ENCODE data around the gene PARD6G. TPM values are rescaled to one million over a fixed set of nuclear protein-coding genes. Genes with fewer than 3 reads are reported as not detected.

The PARD6G gene
- total RNA-seq, 4 donors from 2014 or later: 2.5 to 6.6 (median 3.6) TPM

DNA sequence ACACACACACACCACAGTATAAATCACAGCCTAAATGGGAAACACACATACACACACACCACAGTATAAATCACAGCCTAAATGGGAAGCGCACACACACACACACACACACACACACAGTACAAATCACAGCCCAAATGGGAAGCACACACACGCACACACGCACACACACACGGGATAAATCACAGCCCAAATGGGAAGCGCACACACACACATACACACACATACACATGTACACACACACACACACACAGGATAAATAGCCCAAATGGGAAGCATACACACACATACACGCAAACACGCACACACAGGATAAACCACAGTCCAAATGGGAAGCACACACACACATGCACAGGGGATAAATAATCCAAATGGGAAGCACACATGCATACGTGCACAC lies 70.2 kb downstream of the PARD6G start:
- no peaks in the 10 kb centered on the region for H3K4me1 ChIP-seq

DNA sequence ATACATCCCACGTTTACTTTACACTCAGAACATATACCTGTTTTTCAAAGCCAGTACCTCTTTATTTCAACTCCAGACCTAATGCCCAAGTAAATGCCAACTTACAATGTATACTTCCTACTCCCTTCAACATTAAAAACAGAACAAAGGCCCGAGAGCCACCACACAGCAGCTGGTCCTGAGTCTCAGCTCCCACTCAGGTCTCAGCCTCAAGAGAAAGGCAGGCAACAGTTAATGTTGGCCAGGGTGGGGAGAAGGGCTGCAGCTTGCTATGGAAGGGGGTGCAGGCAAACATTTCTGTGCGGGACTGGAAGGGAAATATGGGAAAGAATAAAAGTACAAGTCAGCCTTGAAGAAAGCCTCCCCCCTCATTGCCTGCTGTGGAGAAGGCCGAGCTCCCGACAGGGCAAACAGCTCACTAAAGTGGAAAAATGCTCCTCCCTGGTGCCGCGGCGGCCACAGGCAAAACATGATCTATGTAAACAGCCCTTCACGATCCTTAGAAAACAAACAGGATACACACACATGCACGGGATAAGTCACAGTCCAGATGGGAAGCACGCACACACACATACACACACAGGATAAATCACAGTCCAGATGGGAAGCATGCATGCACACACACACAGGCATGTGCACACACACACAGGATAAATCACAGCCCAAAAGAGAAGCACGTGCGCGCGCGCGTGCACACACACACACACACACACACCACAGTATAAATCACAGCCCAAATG lies 70.8 kb downstream of the PARD6G start:
- TF ChIP-seq, protein P1, sequence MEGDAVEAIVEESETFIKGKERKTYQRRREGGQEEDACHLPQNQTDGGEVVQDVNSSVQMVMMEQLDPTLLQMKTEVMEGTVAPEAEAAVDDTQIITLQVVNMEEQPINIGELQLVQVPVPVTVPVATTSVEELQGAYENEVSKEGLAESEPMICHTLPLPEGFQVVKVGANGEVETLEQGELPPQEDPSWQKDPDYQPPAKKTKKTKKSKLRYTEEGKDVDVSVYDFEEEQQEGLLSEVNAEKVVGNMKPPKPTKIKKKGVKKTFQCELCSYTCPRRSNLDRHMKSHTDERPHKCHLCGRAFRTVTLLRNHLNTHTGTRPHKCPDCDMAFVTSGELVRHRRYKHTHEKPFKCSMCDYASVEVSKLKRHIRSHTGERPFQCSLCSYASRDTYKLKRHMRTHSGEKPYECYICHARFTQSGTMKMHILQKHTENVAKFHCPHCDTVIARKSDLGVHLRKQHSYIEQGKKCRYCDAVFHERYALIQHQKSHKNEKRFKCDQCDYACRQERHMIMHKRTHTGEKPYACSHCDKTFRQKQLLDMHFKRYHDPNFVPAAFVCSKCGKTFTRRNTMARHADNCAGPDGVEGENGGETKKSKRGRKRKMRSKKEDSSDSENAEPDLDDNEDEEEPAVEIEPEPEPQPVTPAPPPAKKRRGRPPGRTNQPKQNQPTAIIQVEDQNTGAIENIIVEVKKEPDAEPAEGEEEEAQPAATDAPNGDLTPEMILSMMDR (IDR thresholded peaks at IDR 0.05): no peak
- TF ChIP-seq POLR2A (IDR thresholded peaks at IDR 0.05): no peak
- no peaks in the 10 kb centered on the region for H3K27me3 ChIP-seq
- no peaks in the 10 kb centered on the region for H3K36me3 ChIP-seq
- H3K9me3 ChIP-seq: no peaks in the 10 kb centered on the region
- no peak overlapping the region for H3K4me3 ChIP-seq
- peak in 1 of 3 donors; percentile 39 for DNase-seq
- H3K27ac ChIP-seq: peak overlapping the region in 2 of 4 donors; percentile 35 to 49
- H3K4me1 ChIP-seq: no peaks in the 10 kb centered on the region

More for the DNA sequence above, 70.2 kb downstream of the PARD6G start:
- no peak for DNase-seq
- TF ChIP-seq, protein P1 (IDR thresholded peaks at IDR 0.05): no peak
- no peak for TF ChIP-seq POLR2A (IDR thresholded peaks at IDR 0.05)
- Histone ChIP-seq H3K27ac (no peak overlapping the region), H3K27me3 (no peaks in the 10 kb centered on the region), H3K4me3 (no peak overlapping the region), H3K36me3 (no peaks in the 10 kb centered on the region), H3K9me3 (no peaks in the 10 kb centered on the region)

DNA sequence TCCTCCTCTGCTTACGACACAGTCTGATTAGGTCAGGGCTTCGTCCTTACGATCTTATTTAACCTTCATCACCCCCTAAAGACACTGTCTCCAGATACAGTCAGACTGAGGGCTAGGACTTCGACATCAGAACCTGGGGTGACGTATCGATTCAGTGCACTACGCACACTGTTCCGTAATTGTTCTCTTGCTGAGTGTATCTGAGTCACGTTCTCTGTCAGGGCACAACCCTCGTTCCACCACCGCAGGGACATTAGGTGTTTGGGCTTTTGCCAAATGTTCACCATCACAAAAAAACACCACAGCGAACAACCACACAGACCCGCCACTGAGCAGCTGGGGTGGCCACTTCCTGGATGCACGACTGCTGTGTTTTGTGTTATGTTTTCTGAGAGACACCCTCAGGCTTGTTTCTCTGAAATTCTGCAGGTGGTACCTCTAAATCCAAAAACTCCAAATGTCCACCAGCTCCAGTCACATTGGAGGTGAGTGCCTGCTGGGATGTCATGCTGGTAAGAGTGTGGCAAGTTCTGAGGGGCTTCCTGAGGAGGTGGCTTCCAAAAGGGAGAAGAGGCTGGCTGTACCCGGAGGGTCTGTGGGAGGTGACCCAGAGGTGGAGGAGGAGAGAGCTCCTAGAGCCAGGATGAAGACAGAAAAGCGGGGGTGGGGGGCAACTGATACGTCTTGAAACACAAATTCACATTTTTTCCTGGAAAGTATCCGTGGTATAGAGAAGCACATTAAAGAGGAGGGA lies 71.7 kb downstream of the PARD6G start:
- Histone ChIP-seq H3K27ac (peak overlapping the region in 2 of 4 donors; percentile 35 to 64), H3K4me1 (no peaks in the 10 kb centered on the region), H3K27me3 (no peaks in the 10 kb centered on the region), H3K9me3 (no peaks in the 10 kb centered on the region), H3K4me3 (no peak overlapping the region), H3K36me3 (no peaks in the 10 kb centered on the region)
- TF ChIP-seq, protein P1 (IDR thresholded peaks at IDR 0.05): no peak
- TF ChIP-seq POLR2A (IDR thresholded peaks at IDR 0.05): no peak
- DNase-seq: peak in 2 of 3 donors; percentile 40 to 80

DNA sequence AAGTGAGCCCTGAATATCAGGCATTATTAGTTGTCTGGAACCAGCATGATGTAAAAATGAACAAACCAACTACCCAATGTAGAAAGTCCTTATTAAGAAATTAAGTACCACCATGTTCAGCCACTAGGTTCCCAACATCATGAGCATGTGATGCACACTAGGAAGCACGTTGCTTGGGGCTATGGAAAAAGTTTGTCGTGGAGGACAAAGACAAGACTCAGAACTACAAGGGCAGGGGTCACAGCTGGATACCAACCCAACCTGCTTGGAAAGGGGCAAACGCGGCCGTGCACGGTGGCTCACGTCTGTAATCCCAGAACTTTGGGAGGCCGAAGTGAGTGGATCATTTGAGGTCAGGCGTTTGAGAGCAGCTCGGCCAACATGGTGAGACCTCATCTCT lies 74.3 kb downstream of the PARD6G start:
- no peak overlapping the region for H3K27ac ChIP-seq
- no peaks in the 10 kb centered on the region for H3K9me3 ChIP-seq
- H3K36me3 ChIP-seq: no peaks in the 10 kb centered on the region
- H3K4me3 ChIP-seq: no peak overlapping the region
- no peaks in the 10 kb centered on the region for H3K27me3 ChIP-seq
- TF ChIP-seq, protein P1 (IDR thresholded peaks at IDR 0.05): no peak
- no peak for TF ChIP-seq POLR2A (IDR thresholded peaks at IDR 0.05)
- H3K4me1 ChIP-seq: no peaks in the 10 kb centered on the region
- DNase-seq: no peak

DNA sequence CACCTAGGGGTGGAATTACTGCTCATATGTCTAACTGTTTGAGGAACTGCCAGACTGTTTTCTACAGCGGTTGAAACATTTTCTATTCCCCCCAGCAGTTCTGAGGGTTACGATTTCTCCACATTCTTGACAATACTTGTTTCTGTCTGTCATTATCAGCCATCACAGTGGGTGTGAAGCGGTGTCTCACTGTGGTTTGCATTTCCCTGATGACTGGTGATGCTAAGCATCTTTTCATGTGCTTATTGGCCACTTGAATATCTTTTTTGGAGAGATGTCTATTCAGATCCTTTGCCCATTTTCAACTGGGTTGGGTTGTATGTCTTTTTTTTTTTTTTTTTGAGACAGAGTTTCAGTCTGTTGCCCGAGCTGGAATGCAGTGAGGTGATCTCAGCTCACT lies 75.3 kb downstream of the PARD6G start:
- Histone ChIP-seq H3K4me1 (no peaks in the 10 kb centered on the region), H3K4me3 (no peak overlapping the region), H3K27ac (no peak overlapping the region), H3K27me3 (no peaks in the 10 kb centered on the region), H3K9me3 (no peaks in the 10 kb centered on the region), H3K36me3 (no peaks in the 10 kb centered on the region)
- TF ChIP-seq, protein P1 (IDR thresholded peaks at IDR 0.05): no peak
- TF ChIP-seq POLR2A (IDR thresholded peaks at IDR 0.05): no peak
- DNase-seq: no peak
